ENCODE measurements around the gene NCLN.
"Not testable (repeated sequence)": the region's sequence is repeated elsewhere in the genome, so short reads cannot be mapped to it uniquely, and the experiment has no call there.

NCLN gene

GRCh38 chr19:3231288-3231687, 45.6 kb downstream of the NCLN start:
- no peak for DNase-seq

DNA sequence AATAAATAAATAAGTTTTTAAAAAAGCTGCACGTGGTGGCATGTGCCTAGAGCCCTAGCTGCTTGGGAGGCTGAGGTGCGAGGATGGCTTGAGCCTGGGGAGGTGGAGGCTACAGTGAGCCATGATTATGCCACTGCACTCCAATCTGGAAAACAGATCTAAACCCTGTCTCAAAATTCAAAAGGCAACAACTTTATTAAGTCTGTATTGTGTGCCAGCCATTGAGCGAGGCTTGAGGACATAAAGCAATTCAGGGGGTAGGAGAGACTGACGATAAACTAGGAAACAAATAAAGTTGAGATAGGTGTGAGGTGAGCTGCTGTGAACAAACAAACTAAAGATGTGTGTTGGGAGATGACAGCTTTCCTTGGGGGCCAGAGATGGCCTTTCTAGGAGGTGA, 47.4 kb downstream of the NCLN start:
- DNase-seq: no peak

- DNase-seq: no peak
Measured at GRCh38 chr19:3233831-3234230, 48.1 kb downstream of the NCLN start.

DNA sequence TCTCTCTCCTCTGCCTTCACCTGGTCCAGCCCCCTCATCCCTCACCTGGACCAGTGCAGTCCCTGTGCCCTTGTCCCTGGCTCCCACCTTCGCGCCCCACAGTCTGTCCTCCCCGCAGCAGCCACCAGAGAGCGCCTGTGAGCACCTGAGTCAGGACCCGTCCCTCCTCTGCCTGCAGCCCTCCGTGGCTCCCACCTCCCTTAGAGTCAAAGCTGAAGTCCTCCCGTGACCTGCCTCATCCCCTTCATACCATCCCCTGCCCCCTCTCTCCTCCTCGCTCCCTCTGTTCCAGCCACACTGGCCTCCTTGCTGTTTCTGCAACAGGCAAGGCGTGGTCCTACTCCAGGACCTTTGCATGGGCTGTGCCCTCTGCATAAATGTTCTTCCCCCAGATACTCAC, 49.1 kb downstream of the NCLN start:
- DNase-seq: no peak

DNA sequence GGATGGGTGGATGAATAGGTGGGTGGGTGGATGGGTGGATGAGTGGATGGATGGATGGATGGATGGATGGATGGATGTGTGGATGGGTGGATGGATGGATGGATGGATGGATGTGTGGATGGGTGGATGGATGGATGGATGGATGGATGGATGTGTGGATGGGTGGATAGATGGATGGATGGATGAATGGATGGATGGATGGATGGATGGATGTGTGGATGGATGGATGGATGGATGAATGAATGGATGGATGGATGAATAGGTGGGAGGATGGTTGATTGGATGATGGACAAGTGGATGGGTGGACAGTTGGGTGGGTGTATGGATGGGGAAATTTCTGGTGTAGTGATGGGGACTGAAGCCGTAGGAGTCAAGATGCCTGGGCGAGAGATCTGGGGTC, 49.9 kb downstream of the NCLN start:
- not testable (repeated sequence) for DNase-seq

DNA sequence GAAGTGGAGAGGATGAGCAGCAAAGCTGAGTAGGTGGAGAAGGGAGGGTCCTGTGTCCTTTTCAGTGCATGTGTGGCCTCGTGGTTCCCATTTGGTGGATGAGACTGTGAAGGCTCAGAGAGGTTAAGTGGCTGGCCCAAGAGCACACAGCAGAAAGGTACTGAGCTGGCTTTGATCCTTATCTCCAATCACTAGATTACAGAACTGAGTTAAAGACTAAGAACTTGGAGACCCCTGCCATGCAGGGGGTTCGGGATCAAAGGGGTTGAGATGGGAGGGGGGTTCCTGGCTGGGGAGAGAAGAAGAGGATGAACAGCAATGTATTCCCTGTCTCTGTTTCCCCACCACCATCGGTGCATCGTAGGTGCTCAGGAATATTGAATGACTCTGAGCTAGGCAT, 50.5 kb downstream of the NCLN start:
- DNase-seq: no peak

GRCh38 chr19:3238066-3238561, 52.4 kb downstream of the NCLN start:
- no peak for DNase-seq

DNA sequence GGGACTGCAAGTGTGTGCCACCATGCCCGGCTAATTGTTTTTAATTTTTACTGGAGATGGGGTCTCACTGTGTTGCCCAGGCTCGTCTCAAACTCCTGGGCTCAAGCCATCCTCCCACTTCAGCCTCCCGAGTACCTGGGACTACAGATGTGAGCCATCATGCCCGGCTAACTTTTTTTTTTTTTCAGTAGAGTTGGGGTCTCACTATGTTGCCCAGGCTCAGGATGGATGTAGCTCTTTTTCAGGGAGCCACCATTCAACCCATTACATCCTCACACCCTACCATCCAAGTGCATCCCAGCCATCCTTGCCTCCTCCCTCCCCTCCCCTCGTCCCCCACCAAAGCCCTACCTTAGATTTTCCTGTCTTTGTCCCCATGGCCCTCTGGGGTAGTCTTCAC, 53.6 kb downstream of the NCLN start:
- no peak for DNase-seq

GRCh38 chr19:3243819-3244700, 58.3 kb downstream of the NCLN start:
- DNase-seq: peak; percentile 77

GRCh38 chr19:3245050-3245449, 59.3 kb downstream of the NCLN start:
- DNase-seq: no peak

DNA sequence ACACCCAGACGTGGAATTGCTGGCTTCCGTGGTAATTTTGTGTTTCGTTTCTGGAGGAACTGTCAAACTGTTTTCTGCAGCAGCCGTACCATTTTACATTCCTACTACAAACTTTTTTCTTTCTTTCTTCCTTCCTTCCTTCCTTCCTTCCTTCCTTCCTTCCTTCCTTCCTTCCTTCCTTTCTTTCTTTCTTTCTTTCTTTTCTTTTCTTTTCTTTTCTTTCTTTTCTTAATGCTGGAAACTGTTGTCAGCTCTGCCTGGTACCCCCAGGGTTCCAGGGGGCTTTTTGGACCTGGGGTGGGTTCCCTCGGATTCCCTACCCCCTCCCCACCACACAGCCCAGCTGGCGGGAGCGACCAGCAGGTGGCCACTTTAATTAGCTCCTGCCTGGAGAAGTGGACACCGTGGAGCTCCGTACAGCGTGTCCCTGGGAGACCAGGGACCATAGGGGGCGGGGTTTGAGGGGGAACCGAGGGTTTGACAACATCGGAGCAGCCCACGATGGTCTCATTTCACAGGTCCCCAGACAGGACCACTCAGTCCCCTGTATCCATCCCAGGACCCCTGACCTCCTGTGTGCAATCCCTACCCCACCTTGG, 63.1 kb downstream of the NCLN start:
- no peak for DNase-seq

DNA sequence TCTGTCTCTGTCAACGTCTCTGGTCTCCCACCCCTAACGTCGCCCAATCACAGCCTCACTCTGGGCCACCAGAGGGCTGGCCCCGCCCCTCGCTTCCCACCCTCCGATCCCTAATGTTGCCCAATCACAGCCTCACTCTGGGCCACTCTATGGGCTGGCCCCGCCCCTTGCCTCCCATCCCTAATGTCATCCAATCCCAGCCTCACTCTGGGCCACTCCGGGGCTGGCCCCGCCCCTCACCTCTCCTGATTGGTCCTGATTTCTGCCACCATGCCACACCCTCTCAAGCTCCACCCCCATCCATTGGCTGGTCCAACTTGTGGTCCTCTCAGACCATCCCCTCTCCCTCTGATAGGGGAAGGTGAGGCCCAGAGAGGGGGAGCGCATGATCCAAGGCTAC, 63.7 kb downstream of the NCLN start:
- DNase-seq: no peak

- DNase-seq: peak; percentile 78
Measured at GRCh38 chr19:3250675-3251074, 64.9 kb downstream of the NCLN start.

DNA sequence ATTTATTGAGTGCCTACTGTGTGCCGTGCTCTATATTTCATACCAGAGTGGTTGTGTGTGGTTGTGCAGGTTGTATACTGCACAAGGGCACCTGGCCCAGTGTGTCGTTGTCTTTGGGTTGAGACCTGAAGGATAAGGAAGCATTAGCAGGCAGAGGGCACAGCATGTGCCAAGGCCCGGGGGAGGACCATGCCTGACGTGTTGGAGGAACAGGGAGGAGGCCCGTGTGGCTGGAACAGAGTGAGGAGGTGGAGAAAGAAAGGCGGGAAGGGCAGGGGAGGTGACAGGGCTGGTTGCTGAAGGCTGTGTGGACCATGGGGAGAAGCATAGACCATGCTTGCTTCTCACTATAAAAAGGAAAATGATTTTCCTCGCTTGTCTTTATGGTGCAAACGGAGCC, 65.5 kb downstream of the NCLN start:
- no peak for DNase-seq

- no peak for DNase-seq
Measured at GRCh38 chr19:3252650-3253049, 66.9 kb downstream of the NCLN start.

DNA sequence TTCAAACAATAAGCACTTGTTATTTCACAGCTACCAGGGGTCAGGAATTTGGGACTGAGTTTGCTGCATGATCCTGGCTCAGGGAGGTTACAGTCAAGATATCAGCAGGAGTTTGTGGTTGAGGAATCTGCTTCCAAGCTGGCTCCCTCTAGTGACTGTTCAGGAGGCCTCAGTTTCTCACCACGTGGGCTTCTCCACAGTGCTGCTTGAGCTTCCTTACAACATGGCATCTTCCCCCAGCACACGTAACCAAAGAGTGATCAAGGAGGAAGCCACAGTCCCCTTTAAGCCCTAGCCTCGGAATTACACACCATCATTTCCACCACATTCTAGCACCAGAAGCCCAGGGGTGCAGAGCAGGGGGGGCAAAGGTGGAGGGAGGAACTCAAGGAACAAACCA, 67.5 kb downstream of the NCLN start:
- DNase-seq: no peak

DNA sequence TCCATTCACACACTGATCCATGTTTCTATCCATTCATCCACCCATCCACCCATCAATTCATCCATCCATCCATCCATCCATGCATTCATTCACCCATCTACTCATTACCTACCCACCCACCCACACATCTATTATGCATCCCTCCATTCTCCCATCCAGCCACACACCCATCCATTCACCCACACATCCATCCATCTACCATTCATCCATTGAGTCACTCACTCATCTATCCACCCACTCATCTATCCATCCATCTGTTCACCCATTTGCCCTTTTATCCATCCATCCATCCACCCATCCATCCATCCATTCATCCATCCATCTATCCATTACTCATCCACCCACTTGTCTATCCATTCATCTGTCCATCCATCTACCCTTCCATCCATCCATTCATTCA, 68.8 kb downstream of the NCLN start:
- no peak for DNase-seq

- DNase-seq: no peak
Measured at GRCh38 chr19:3257071-3257470, 71.3 kb downstream of the NCLN start.
